HL-60 (cell line): ENCODE data around the gene SLC46A1. TPM values are rescaled to one million over a fixed set of nuclear protein-coding genes. Genes with fewer than 3 reads are reported as not detected.
A peak's percentile ranks its signal among the peaks of the same experiment; 100 is the strongest.

Experiments
- DNase-seq, 2 experiments: peaks; one replicate each; pipeline ENCODE4 v3.0.0-alpha.2; 2010 to 2020; ENCODE audit warnings: low read depth in 1 of 2, low spot score in 1 of 2
- H3K27ac ChIP-seq: fragments of 250-450 bp; sonication (Bioruptor Pico); replicated peaks from 2 replicates; pipeline ENCODE4 v1.5.1; 2020; ENCODE audit warnings: mild to moderate bottlenecking, moderate library complexity
- H3K27me3 ChIP-seq: fragments of 250-450 bp; sonication (Bioruptor Pico); 2 replicates; pipeline ENCODE4 v1.5.1; 2021; ENCODE audit warnings: mild to moderate bottlenecking, moderate library complexity; ENCODE audit not compliant: insufficient read depth, poor library complexity, severe bottlenecking
- H3K4me3 ChIP-seq: replicated peaks from 2 replicates; pipeline ENCODE4 v1.5.1; 2011; ENCODE audit warnings: mild to moderate bottlenecking, control low read depth, low read length; ENCODE audit not compliant: insufficient read depth
- CTCF ChIP-seq: IDR thresholded peaks from one replicate; pipeline ENCODE4 v1.5.1; 2011; ENCODE audit warnings: low read length, control low read depth, inconsistent platforms; ENCODE audit not compliant: insufficient read depth
- GABPA ChIP-seq: IDR thresholded peaks from 2 replicates; pipeline ENCODE4 v1.6.1; 2012; ENCODE audit warnings: low read depth
- POLR2AphosphoS5 ChIP-seq: IDR thresholded peaks from 2 replicates; pipeline ENCODE4 v1.6.1; 2012; ENCODE audit warnings: low read depth
- REST ChIP-seq: IDR thresholded peaks from 2 replicates; pipeline ENCODE4 v1.6.1; 2012; ENCODE audit warnings: low read depth; ENCODE audit not compliant: insufficient replicate concordance
- SPI1 ChIP-seq: IDR thresholded peaks from 2 replicates; pipeline ENCODE4 v1.6.1; 2012; ENCODE audit warnings: low read depth, mild to moderate bottlenecking, borderline replicate concordance
- microRNA-seq: library from miRNA; unstranded; fragments of <30 nt; microRNA quantifications from one replicate; pipeline ENCODE4, GENCODE V29; 2018

The SLC46A1 gene

GRCh38 chr17:28346199-28346580, 59.8 kb downstream of the SLC46A1 start:
- Histone ChIP-seq H3K27me3 (no peaks in the 10 kb centered on the region), H3K4me3 (no peak overlapping the region), H3K27ac (no peak overlapping the region)
- TF ChIP-seq CTCF, result no peak
- no peak for TF ChIP-seq SPI1
- TF ChIP-seq POLR2AphosphoS5, result no peak
- TF ChIP-seq GABPA, result no peak
- TF ChIP-seq REST, result no peak
- no peak for DNase-seq

- no peak overlapping the region for H3K4me3 ChIP-seq
- DNase-seq, result no peak
- H3K27ac ChIP-seq, result no peak overlapping the region
- TF ChIP-seq REST (no peak), CTCF (no peak), SPI1 (peak; percentile 13; the same call in 1 of the 2 replicates)
- no peaks in the 10 kb centered on the region for H3K27me3 ChIP-seq
Observed at GRCh38 chr17:28345419-28346198, 60.4 kb downstream of the SLC46A1 start.

Small RNAs within 50 kb of the gene (microRNA-seq; reads per million reads assigned to microRNA genes)
- gene MIR4723, result not detected
